GM21528 (cell line): ENCODE results near the gene TYW3.

ENCODE experiments used
- ATAC-seq: cut with Tn5 transposase; IDR thresholded peaks from one replicate; pipeline ENCODE4 v1.9.1; 2021; ENCODE audit warnings: mild to moderate bottlenecking, moderate library complexity; ENCODE audit not compliant: unreplicated experiment, low FRiP score

TYW3 gene

GRCh38 chr1:74780594-74780993 lies 47.6 kb downstream of the TYW3 start:
- no peak for ATAC-seq

- no peak for ATAC-seq
Observed at GRCh38 chr1:74785944-74786343, 53.0 kb downstream of the TYW3 start.

GRCh38 chr1:74790453-74790852 lies 57.5 kb downstream of the TYW3 start:
- ATAC-seq: no peak

GRCh38 chr1:74791491-74791890 lies 58.5 kb downstream of the TYW3 start:
- no peak for ATAC-seq

GRCh38 chr1:74799119-74799657 lies 66.2 kb downstream of the TYW3 start:
- ATAC-seq: no peak

GRCh38 chr1:74811436-74812179 lies 78.7 kb downstream of the TYW3 start:
- peak; percentile 56 for ATAC-seq

- ATAC-seq: peak; percentile 99
Observed at GRCh38 chr1:74812180-74812541, 79.2 kb downstream of the TYW3 start.
